GM23338 (cell line): ENCODE results near the gene RAB3IL1. TPM values are rescaled to one million over a fixed set of nuclear protein-coding genes. Genes with fewer than 3 reads are reported as not detected.

Source experiments
- ATAC-seq: fragments of 200-7000 bp; cut with Tn5 transposase; 3 replicates; pipeline ENCODE4 v1.9.1; 2020
- DNase-seq: peaks from one replicate; pipeline ENCODE4 v3.0.0-alpha.2; 2015; ENCODE audit warnings: low spot score
- H2AFZ ChIP-seq: fragments of 200-600 bp; sonication (generic); 2 replicates; pipeline ENCODE4 v1.8.0; 2016; ENCODE audit warnings: antibody characterized with exemption, mild to moderate bottlenecking, moderate library complexity
- H3F3A ChIP-seq: fragments of 200-600 bp; sonication (generic); replicated peaks from 2 replicates; pipeline ENCODE4 v1.8.0; 2017; ENCODE audit warnings: antibody characterized with exemption, mixed run types, low read depth
- H3K27ac ChIP-seq: fragments of 200-600 bp; sonication (generic); 2 replicates; pipeline ENCODE4 v1.6.1; 2016; ENCODE audit warnings: low read depth
- H3K27me3 ChIP-seq: fragments of 200-600 bp; sonication (generic); 2 replicates; pipeline ENCODE4 v1.8.0; 2016; ENCODE audit warnings: mild to moderate bottlenecking, mixed run types, moderate library complexity; ENCODE audit not compliant: insufficient read depth
- H3K36me3 ChIP-seq: fragments of 200-600 bp; sonication (generic); 2 replicates; pipeline ENCODE4 v1.8.0; 2016; ENCODE audit warnings: mild to moderate bottlenecking; ENCODE audit not compliant: insufficient read depth
- H3K4me1 ChIP-seq: fragments of 200-600 bp; sonication (generic); 2 replicates; pipeline ENCODE4 v1.8.0; 2016; ENCODE audit warnings: mild to moderate bottlenecking, moderate library complexity; ENCODE audit not compliant: insufficient read depth
- H3K4me2 ChIP-seq: fragments of 200-600 bp; sonication (generic); 2 replicates; pipeline ENCODE4 v1.7.1; 2017; ENCODE audit warnings: mixed run types
- H3K4me3 ChIP-seq: fragments of 200-600 bp; sonication (generic); 2 replicates; pipeline ENCODE4 v1.6.1; 2016; ENCODE audit warnings: mixed run types
- H3K79me2 ChIP-seq: fragments of 200-600 bp; sonication (generic); replicated peaks from 2 replicates; pipeline ENCODE4 v1.8.0; 2017; ENCODE audit warnings: mild to moderate bottlenecking; ENCODE audit not compliant: insufficient read depth
- H3K9me2 ChIP-seq: fragments of 200-600 bp; sonication (generic); 2 replicates; pipeline ENCODE4 v1.8.0; 2017; ENCODE audit not compliant: insufficient read depth
- H4K20me1 ChIP-seq: fragments of 200-600 bp; sonication (generic); replicated peaks from 2 replicates; pipeline ENCODE4 v1.8.0; 2017; ENCODE audit warnings: mild to moderate bottlenecking; ENCODE audit not compliant: insufficient read depth
- H3K27ac Mint-ChIP-seq: 2 replicates; pipeline ENCODE4 v1.8.0; 2020; ENCODE audit warnings: inconsistent platforms, mild to moderate bottlenecking, moderate library complexity, mixed read lengths
- H3K27me3 Mint-ChIP-seq: 3 replicates; pipeline ENCODE4 v1.8.0; 2022; ENCODE audit warnings: low read depth, mild to moderate bottlenecking, moderate library complexity, mixed read lengths, inconsistent platforms; ENCODE audit not compliant: insufficient read depth, poor library complexity
- H3K36me3 Mint-ChIP-seq: 3 replicates; pipeline ENCODE4 v1.8.0; 2021; ENCODE audit warnings: low read depth, mild to moderate bottlenecking, inconsistent platforms, moderate library complexity, mixed read lengths
- H3K4me1 Mint-ChIP-seq: 3 replicates; pipeline ENCODE4 v1.8.0; 2020; ENCODE audit warnings: mild to moderate bottlenecking, inconsistent platforms, mixed read lengths
- H3K4me3 Mint-ChIP-seq: 3 replicates; pipeline ENCODE4 v1.8.0; 2021; ENCODE audit warnings: moderate library complexity, mild to moderate bottlenecking, inconsistent platforms, mixed read lengths
- H3K9me3 Mint-ChIP-seq: 3 replicates; pipeline ENCODE4 v1.8.0; 2020; ENCODE audit warnings: moderate library complexity, mild to moderate bottlenecking, inconsistent platforms, mixed read lengths
- CREB1 ChIP-seq: fragments of 250-450 bp; sonication (Bioruptor Pico); IDR thresholded peaks from 2 replicates; pipeline ENCODE4 v1.5.0; 2020; ENCODE audit warnings: low read depth, mild to moderate bottlenecking, moderate library complexity
- CTCF ChIP-seq, 2 experiments: fragments of 200-600 bp in 1 of 2; sonication (generic) in 1 of 2; conservative IDR thresholded peaks; 2 replicates each; pipeline versions ENCODE4 v1.5.1 to v1.6.1; 2016 to 2017; ENCODE audit warnings: antibody characterized with exemption in 2 of 2, low read depth in 2 of 2, mild to moderate bottlenecking in 2 of 2, moderate library complexity in 1 of 2
- ETS1 ChIP-seq: IDR thresholded peaks from 2 replicates; pipeline ENCODE4 v1.6.1; 2016; ENCODE audit warnings: antibody characterized with exemption
- EZH2 ChIP-seq: fragments of 200-600 bp; sonication (generic); IDR thresholded peaks from one replicate; pipeline ENCODE4 v1.8.0; 2017; ENCODE audit warnings: antibody characterized with exemption, mild to moderate bottlenecking, low read depth; ENCODE audit not compliant: unreplicated experiment
- EZH2phosphoT487 ChIP-seq: fragments of 200-600 bp; sonication (generic); IDR thresholded peaks from one replicate; pipeline ENCODE4 v1.8.1; 2018; ENCODE audit warnings: antibody characterized with exemption; ENCODE audit not compliant: unreplicated experiment
- JUNB ChIP-seq: IDR thresholded peaks from one replicate; pipeline ENCODE4 v1.6.1; 2016; ENCODE audit warnings: antibody characterized with exemption; ENCODE audit not compliant: unreplicated experiment
- NANOG ChIP-seq: IDR thresholded peaks from 2 replicates; pipeline ENCODE4 v1.6.1; 2016; ENCODE audit warnings: antibody characterized with exemption, borderline replicate concordance
- POLR2AphosphoS5 ChIP-seq: IDR thresholded peaks from 2 replicates; pipeline ENCODE4 v1.6.1; 2016; ENCODE audit warnings: antibody characterized with exemption, low read depth
- REST ChIP-seq: IDR thresholded peaks from one replicate; pipeline ENCODE4 v1.6.1; 2018; ENCODE audit warnings: antibody characterized with exemption; ENCODE audit not compliant: unreplicated experiment
- STAT1 ChIP-seq: IDR thresholded peaks from one replicate; pipeline ENCODE4 v1.6.1; 2016; ENCODE audit warnings: antibody characterized with exemption; ENCODE audit not compliant: unreplicated experiment
- ZNF114 ChIP-seq: fragments of 250-450 bp; sonication (Bioruptor Pico); IDR thresholded peaks from 2 replicates; pipeline ENCODE4 v1.5.0; 2020; ENCODE audit warnings: mild to moderate bottlenecking, moderate library complexity
- ZNF331 ChIP-seq: fragments of 250-450 bp; sonication (Bioruptor Pico); IDR thresholded peaks from 2 replicates; pipeline ENCODE4 v1.5.0; 2020; ENCODE audit warnings: low read depth, mild to moderate bottlenecking, moderate library complexity
- polyA plus RNA-seq: library from polyadenylated mRNA; unstranded; fragments of >200 nt; fragmentation: Nextera tagmentation; extraction: Ambion mirVana; gene quantifications from 2 replicates; pipeline ENCODE4 v1.2.1, GENCODE V29; 2016
- total RNA-seq: library from RNA; depleted of rRNA; stranded (reverse); fragments of >200 nt; shearing (Covaris generic); gene quantifications from 2 replicates; pipeline ENCODE4 v1.2.3, GENCODE V29; 2014

The RAB3IL1 gene
- total and polyA plus RNA-seq, 2 experiments from 2014 or later, result 2.7 to 3.4 TPM

- TF ChIP-seq REST (no peak), NANOG (no peak), EZH2phosphoT487 (no peak), ZNF114 (CRISPR knock-in tag) (no peak), CREB1 (CRISPR knock-in tag) (no peak), JUNB (no peak)
Observed at GRCh38 chr11:61911701-61912529, 5.5 kb downstream of the RAB3IL1 start (continued).

- H3K36me3 Mint-ChIP-seq, result no peaks in the 10 kb centered on the region
- H3K4me1 Mint-ChIP-seq, result peaks cover 15% of the 10 kb centered on the region
- H3K27ac ChIP-seq, result no peak overlapping the region
- H3K4me3 ChIP-seq, result no peak overlapping the region
- ATAC-seq (no peak), DNase-seq (no peak)
- no peaks in the 10 kb centered on the region for H3K79me2 ChIP-seq
- H3K4me1 ChIP-seq, result peaks cover 10% of the 10 kb centered on the region; the same call in 1 of the 2 replicates
- no peaks in the 10 kb centered on the region for H3K9me2 ChIP-seq
- no peak overlapping the region for H3K4me2 ChIP-seq
- no peaks in the 10 kb centered on the region for H3F3A ChIP-seq
- peaks cover under 1% of the 10 kb centered on the region; the same call in 1 of the 2 replicates for H3K27me3 ChIP-seq
- no peak overlapping the region for H3K27ac Mint-ChIP-seq
- H3K9me3 Mint-ChIP-seq, result no peaks in the 10 kb centered on the region; the same call in 2 of the 3 replicates
- H3K4me3 Mint-ChIP-seq, result no peak overlapping the region
- no peak overlapping the region for H2AFZ ChIP-seq
- peaks cover 21% of the 10 kb centered on the region for H3K27me3 Mint-ChIP-seq
- no peaks in the 10 kb centered on the region for H4K20me1 ChIP-seq
- H3K36me3 ChIP-seq, result no peaks in the 10 kb centered on the region; the same call in 1 of the 2 replicates
- no peak for TF ChIP-seq POLR2AphosphoS5
- TF ChIP-seq ZNF114 (CRISPR knock-in tag), result no peak
- TF ChIP-seq EZH2, result no peak
- no peak for TF ChIP-seq CREB1 (CRISPR knock-in tag)
- TF ChIP-seq CTCF (conservative IDR thresholded peaks at IDR 0.05; ENCODE audit: low read depth in 2 of 2), result no peak
- no peak for TF ChIP-seq REST
- TF ChIP-seq NANOG, result no peak
- no peak for TF ChIP-seq STAT1
- no peak for TF ChIP-seq JUNB
- TF ChIP-seq ZNF331, result no peak
- no peak for TF ChIP-seq ETS1
Observed at GRCh38 chr11:61911128-61911700, 6.2 kb downstream of the RAB3IL1 start.
